Measurements from ENCODE around the gene SCAF1.

- TF ChIP-seq CTCF (IDR thresholded peaks at IDR 0.05) (no peak), POLR2A (IDR thresholded peaks at IDR 0.05) (no peak), EP300 (IDR thresholded peaks at IDR 0.05) (no peak)
These were observed 50.1 kb downstream of the SCAF1 start for GRCh38 chr19:49692147-49692506.
